ENCODE measurements around the gene CDH13. TPM values are rescaled to one million over a fixed set of nuclear protein-coding genes. Genes with fewer than 3 reads are reported as not detected.

CDH13 gene
- total RNA-seq, 1 donor from 2014 or later, result 2.0 TPM

- DNase-seq (ENCODE audit: low spot score), result no peak
Measured at GRCh38 chr16:83552930-83553329, 926.2 kb downstream of the CDH13 start.

- no peak for DNase-seq (ENCODE audit: low spot score)
Measured at GRCh38 chr16:83554096-83554495, 927.3 kb downstream of the CDH13 start.

- no peak for DNase-seq (ENCODE audit: low spot score)
Measured at GRCh38 chr16:83554540-83554939, 927.8 kb downstream of the CDH13 start.

- DNase-seq (ENCODE audit: low spot score), result no peak
Measured at GRCh38 chr16:83561876-83562275, 935.1 kb downstream of the CDH13 start.

GRCh38 chr16:83568345-83568744 is 941.6 kb downstream of the CDH13 start:
- no peak for DNase-seq (ENCODE audit: low spot score)

- DNase-seq (ENCODE audit: low spot score), result no peak
Measured at GRCh38 chr16:83574388-83574787, 947.6 kb downstream of the CDH13 start.

- no peak for DNase-seq (ENCODE audit: low spot score)
Measured at GRCh38 chr16:83577078-83577745, 950.4 kb downstream of the CDH13 start.

GRCh38 chr16:83578171-83578570 is 951.4 kb downstream of the CDH13 start:
- no peak for DNase-seq (ENCODE audit: low spot score)

GRCh38 chr16:83579027-83579426 is 952.3 kb downstream of the CDH13 start:
- DNase-seq (ENCODE audit: low spot score), result no peak

GRCh38 chr16:83579436-83579835 is 952.7 kb downstream of the CDH13 start:
- DNase-seq (ENCODE audit: low spot score), result no peak

GRCh38 chr16:83581082-83581481 is 954.3 kb downstream of the CDH13 start:
- DNase-seq (ENCODE audit: low spot score), result no peak

- DNase-seq (ENCODE audit: low spot score), result no peak
Measured at GRCh38 chr16:83581994-83582747, 955.4 kb downstream of the CDH13 start.

- no peak for DNase-seq (ENCODE audit: low spot score)
Measured at GRCh38 chr16:83586036-83586435, 959.3 kb downstream of the CDH13 start.

- no peak for DNase-seq (ENCODE audit: low spot score)
Measured at GRCh38 chr16:83586461-83587200, 959.9 kb downstream of the CDH13 start.

GRCh38 chr16:83587201-83587600 is 960.4 kb downstream of the CDH13 start:
- DNase-seq (ENCODE audit: low spot score), result no peak

- DNase-seq (ENCODE audit: low spot score), result no peak
Measured at GRCh38 chr16:83588070-83588469, 961.3 kb downstream of the CDH13 start.

- no peak for DNase-seq (ENCODE audit: low spot score)
Measured at GRCh38 chr16:83589576-83589975, 962.8 kb downstream of the CDH13 start.

GRCh38 chr16:83592778-83593177 is 966.0 kb downstream of the CDH13 start:
- no peak for DNase-seq (ENCODE audit: low spot score)

GRCh38 chr16:83599789-83600462 is 973.2 kb downstream of the CDH13 start:
- no peak for DNase-seq (ENCODE audit: low spot score)

- no peak for DNase-seq (ENCODE audit: low spot score)
Measured at GRCh38 chr16:83602761-83603722, 976.3 kb downstream of the CDH13 start.

Measured in mucosa of gallbladder (tissue), 1 donor.